Nephron (organoid): ENCODE results near the gene RAPGEF1.

Experiments
- H3K27ac Mint-ChIP-seq, 3 experiments: 2 replicates each; pipeline ENCODE4 v1.8.0; 2020; ENCODE audit warnings: mixed read lengths in 3 of 3, mild to moderate bottlenecking in 2 of 3, moderate library complexity in 1 of 3
- H3K27me3 Mint-ChIP-seq: 2 replicates; pipeline ENCODE4 v1.8.0; 2021; ENCODE audit warnings: low read depth, mild to moderate bottlenecking, moderate library complexity, mixed read lengths
- H3K36me3 Mint-ChIP-seq: 2 replicates; pipeline ENCODE4 v1.8.0; 2020; ENCODE audit warnings: low read depth, mixed read lengths
- H3K4me1 Mint-ChIP-seq: 2 replicates; pipeline ENCODE4 v1.8.0; 2020; ENCODE audit warnings: mixed read lengths
- H3K4me3 Mint-ChIP-seq, 3 experiments: 2 replicates each; pipeline ENCODE4 v1.8.0; 2020; ENCODE audit warnings: mild to moderate bottlenecking in 3 of 3, mixed read lengths in 3 of 3, moderate library complexity in 2 of 3
- H3K9me3 Mint-ChIP-seq: 2 replicates; pipeline ENCODE4 v1.8.0; 2020; ENCODE audit warnings: mixed read lengths
- TF ChIP-seq, protein P1 (sequence below), 3 experiments: fragments of 200-600 bp; sonication (generic); IDR thresholded peaks; one replicate each; pipeline ENCODE4 v1.5.0; 2021; ENCODE audit warnings: antibody characterized with exemption in 3 of 3; ENCODE audit not compliant: unreplicated experiment in 3 of 3

RAPGEF1 gene

DNA sequence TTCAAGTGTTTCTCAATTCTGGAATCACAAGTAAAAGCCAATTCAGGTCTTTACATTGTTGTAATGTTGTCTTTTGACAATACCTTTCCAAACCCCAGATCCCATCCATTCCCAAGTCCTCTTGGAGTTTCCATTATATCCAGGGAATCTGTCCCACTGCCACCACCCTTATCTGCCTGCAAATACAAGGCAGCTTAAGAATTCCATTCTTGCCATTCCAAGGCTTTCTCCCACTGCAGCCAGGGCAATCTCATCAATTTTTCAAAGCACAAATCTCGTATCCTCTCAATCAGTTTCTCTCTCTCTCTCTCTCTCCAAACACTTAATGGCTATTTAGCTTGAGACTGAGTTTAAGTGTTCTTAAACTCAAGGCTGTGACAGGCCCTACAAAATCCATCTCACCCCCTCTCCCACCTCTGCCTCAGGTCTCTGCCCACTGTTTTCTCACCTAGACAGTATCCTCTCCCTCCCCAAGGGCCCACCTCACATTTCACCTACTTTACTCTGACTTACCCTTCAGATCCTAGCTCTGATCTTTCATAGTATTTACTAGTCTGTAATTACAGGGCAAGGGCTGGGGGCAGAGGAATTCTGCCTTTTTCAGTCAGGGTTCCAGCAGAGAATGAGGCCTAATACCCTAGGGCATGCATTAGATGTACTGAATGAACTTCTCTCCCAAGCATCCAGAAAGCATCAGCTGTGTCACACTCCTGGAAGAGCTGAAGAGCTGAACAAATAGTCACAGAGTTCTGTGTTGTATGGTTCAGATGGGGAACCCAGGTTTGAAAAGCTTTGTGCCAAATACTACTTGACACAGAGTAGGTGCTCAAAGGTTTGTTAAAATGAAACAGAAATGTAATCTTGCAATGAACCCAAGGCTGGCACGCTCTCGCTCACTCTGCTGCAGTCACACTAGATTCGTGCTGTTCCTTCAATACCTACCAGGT lies 46.0 kb downstream of the RAPGEF1 start:
- TF ChIP-seq, protein P1, sequence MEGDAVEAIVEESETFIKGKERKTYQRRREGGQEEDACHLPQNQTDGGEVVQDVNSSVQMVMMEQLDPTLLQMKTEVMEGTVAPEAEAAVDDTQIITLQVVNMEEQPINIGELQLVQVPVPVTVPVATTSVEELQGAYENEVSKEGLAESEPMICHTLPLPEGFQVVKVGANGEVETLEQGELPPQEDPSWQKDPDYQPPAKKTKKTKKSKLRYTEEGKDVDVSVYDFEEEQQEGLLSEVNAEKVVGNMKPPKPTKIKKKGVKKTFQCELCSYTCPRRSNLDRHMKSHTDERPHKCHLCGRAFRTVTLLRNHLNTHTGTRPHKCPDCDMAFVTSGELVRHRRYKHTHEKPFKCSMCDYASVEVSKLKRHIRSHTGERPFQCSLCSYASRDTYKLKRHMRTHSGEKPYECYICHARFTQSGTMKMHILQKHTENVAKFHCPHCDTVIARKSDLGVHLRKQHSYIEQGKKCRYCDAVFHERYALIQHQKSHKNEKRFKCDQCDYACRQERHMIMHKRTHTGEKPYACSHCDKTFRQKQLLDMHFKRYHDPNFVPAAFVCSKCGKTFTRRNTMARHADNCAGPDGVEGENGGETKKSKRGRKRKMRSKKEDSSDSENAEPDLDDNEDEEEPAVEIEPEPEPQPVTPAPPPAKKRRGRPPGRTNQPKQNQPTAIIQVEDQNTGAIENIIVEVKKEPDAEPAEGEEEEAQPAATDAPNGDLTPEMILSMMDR (IDR thresholded peaks at IDR 0.05; ENCODE audit: unreplicated experiment in 3 of 3): no peak
- no peaks in the 10 kb centered on the region for H3K27me3 Mint-ChIP-seq
- no peak overlapping the region for H3K4me3 Mint-ChIP-seq
- H3K9me3 Mint-ChIP-seq: no peaks in the 10 kb centered on the region
- no peaks in the 10 kb centered on the region for H3K36me3 Mint-ChIP-seq
- peaks cover 72% of the 10 kb centered on the region for H3K4me1 Mint-ChIP-seq
- no peak overlapping the region for H3K27ac Mint-ChIP-seq

DNA sequence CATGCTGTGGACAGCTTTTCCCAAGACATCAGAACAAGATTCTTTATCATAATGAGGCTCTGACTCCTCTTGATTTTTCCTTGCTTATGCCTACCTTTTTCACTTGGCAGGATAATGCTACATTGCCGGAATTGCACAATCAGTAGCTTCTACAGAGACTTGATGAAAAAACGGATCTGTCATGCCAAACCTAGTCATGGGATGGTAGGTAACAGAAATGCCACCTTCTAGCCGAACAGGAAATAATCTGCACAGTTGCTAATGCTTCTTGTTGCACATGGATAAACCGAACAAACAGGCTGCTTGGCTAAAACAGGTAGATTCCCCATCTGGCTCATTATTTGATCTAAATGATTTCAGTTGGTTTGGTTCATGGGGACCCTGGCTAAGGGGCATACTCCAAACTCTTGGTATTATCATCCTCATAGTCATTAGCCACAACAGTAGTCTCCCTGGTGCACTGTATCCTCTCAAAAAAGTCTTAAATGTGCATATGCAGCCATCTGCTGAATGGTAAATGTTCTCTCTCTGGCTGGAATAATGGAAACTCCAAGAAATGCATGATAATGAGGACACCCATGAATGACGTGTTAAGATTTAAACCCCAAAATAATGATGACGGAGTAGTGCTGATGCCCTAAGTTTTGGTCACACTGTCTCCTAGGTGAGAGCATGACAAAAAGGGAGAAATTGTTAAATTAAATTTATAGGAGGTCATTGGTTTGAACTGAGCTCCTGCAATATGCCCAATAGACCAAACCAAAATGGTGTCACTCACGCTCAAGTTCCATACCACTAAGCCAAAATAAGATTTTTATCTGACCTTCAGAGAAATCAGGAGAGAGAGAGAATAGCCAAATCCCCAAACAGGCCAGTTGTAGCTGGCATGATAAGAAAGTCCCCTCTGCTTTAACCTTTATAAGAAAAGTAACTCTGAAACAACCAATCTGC lies 47.0 kb downstream of the RAPGEF1 start:
- H3K4me3 Mint-ChIP-seq: no peak overlapping the region
- H3K4me1 Mint-ChIP-seq: peaks cover 62% of the 10 kb centered on the region
- no peaks in the 10 kb centered on the region for H3K36me3 Mint-ChIP-seq
- no peaks in the 10 kb centered on the region for H3K27me3 Mint-ChIP-seq
- H3K27ac Mint-ChIP-seq: no peak overlapping the region
- TF ChIP-seq, protein P1 (IDR thresholded peaks at IDR 0.05; ENCODE audit: unreplicated experiment in 3 of 3): no peak
- H3K9me3 Mint-ChIP-seq: no peaks in the 10 kb centered on the region

DNA sequence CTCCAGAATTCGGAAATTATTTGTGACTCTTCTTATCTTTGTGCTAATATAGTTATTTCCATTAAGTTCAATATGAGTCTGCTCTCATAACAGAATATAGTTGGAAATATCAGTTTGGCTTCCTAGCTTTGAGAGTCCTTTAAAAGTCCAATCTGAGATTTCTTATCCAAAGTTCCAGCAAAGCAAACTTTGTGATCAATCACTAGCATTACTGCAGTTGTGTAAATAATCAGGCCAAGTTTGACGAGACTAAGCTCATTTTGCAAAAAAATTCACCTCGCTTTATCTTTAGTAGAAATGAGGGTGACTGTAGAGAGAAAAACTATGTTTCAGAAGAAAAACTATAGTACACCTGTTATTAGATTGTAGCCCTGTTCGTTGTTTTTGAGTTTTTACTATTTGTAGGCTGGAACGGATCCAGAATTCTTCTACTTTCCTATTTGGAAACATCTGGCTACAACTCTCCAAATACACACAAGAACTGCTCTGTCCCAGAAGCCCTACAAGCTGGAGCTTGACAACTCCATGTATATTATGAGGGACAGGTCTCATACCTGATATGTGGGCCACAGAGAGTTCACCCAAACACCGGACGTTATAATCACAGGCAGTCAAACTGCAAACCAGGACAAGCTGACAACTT lies 47.8 kb downstream of the RAPGEF1 start:
- TF ChIP-seq, protein P1 (IDR thresholded peaks at IDR 0.05; ENCODE audit: unreplicated experiment in 3 of 3): no peak
- no peaks in the 10 kb centered on the region for H3K36me3 Mint-ChIP-seq
- no peak overlapping the region for H3K4me3 Mint-ChIP-seq
- H3K4me1 Mint-ChIP-seq: peaks cover 54% of the 10 kb centered on the region
- no peaks in the 10 kb centered on the region for H3K27me3 Mint-ChIP-seq
- H3K9me3 Mint-ChIP-seq: no peaks in the 10 kb centered on the region
- H3K27ac Mint-ChIP-seq: no peak overlapping the region

DNA sequence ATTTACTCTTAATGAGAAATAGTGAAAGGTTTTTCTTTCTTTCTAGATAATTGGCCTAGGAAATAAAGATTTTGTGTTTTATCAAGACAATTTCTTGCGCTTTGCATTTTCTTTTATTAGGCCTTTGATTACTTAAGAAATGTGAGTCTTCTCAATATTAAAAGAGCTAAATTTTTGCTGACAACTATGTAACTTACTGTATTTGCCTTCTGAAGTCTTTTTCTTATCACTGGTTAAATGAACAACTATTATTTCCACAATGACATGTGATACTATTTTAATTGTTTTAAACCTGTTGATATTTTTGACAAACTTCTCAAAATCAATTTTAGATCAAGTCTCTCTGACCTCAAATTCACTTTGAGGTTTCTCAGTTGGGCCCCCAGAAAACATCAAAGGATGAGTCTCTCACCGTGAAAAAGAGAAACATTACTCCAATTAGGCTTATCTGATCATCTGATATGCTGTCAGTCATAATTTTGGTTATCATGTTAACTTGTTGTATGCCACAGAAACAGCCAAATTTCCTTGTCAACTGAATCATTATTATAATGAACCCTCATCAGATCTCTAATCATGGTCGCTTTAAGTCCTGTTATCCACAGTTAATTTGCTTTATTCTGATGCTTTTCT lies 48.8 kb downstream of the RAPGEF1 start:
- TF ChIP-seq, protein P1 (IDR thresholded peaks at IDR 0.05; ENCODE audit: unreplicated experiment in 3 of 3): no peak
- peaks cover 49% of the 10 kb centered on the region for H3K4me1 Mint-ChIP-seq
- H3K9me3 Mint-ChIP-seq: no peaks in the 10 kb centered on the region
- no peak overlapping the region for H3K27ac Mint-ChIP-seq
- H3K4me3 Mint-ChIP-seq: no peak overlapping the region
- H3K27me3 Mint-ChIP-seq: no peaks in the 10 kb centered on the region
- peaks cover 4% of the 10 kb centered on the region for H3K36me3 Mint-ChIP-seq

DNA sequence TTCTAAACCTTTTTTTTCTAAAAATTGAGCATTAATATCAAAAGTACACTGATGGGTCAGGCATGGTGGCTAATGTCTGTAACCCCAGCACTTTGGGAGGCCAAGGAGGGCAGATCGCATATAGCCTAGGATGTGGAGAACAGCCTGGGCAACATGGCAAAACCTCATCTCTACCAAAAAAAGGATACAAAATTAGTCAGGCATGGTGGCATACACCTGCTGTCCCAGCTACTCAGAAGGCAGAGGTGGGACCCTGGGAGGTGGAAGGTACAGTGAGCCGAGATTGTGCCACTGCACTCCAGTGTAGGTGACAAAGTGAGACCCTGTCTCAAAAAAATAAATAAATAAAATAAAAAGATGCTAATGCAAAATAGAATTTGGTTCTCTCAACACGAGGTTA lies 49.4 kb downstream of the RAPGEF1 start:
- Mint-ChIP-seq H3K36me3 (peaks cover 4% of the 10 kb centered on the region), H3K9me3 (no peaks in the 10 kb centered on the region), H3K27me3 (no peaks in the 10 kb centered on the region), H3K27ac (no peak overlapping the region), H3K4me3 (no peak overlapping the region), H3K4me1 (peaks cover 43% of the 10 kb centered on the region)
- TF ChIP-seq, protein P1 (IDR thresholded peaks at IDR 0.05; ENCODE audit: unreplicated experiment in 3 of 3): no peak
